Measurements from ENCODE around the gene SCRN1. TPM values are rescaled to one million over a fixed set of nuclear protein-coding genes. Genes with fewer than 3 reads are reported as not detected.

Gene SCRN1
- total and polyA plus RNA-seq, 2 experiments from 2014 or later: 15.2 to 66.7 TPM

DNA sequence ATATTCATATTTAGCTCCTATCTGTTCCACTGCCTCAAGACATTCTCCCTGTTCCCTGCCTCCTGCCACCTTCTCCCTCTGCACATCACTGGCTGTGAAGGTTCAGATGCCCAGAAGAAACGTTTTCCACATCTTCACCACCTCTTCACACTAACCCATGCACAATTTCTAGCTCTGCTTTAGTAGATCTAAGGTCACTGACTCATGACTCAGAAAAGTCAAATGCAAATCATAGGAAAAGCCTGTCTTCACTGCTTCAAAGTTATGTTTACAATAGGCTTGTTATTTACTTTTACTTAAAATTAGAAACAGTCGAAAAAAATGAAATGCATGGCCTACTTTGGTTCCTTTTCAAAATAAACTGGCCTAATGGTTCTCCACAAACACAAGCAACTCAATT, 2.5 kb downstream of the SCRN1 start (continued):
- TF ChIP-seq, protein P1, sequence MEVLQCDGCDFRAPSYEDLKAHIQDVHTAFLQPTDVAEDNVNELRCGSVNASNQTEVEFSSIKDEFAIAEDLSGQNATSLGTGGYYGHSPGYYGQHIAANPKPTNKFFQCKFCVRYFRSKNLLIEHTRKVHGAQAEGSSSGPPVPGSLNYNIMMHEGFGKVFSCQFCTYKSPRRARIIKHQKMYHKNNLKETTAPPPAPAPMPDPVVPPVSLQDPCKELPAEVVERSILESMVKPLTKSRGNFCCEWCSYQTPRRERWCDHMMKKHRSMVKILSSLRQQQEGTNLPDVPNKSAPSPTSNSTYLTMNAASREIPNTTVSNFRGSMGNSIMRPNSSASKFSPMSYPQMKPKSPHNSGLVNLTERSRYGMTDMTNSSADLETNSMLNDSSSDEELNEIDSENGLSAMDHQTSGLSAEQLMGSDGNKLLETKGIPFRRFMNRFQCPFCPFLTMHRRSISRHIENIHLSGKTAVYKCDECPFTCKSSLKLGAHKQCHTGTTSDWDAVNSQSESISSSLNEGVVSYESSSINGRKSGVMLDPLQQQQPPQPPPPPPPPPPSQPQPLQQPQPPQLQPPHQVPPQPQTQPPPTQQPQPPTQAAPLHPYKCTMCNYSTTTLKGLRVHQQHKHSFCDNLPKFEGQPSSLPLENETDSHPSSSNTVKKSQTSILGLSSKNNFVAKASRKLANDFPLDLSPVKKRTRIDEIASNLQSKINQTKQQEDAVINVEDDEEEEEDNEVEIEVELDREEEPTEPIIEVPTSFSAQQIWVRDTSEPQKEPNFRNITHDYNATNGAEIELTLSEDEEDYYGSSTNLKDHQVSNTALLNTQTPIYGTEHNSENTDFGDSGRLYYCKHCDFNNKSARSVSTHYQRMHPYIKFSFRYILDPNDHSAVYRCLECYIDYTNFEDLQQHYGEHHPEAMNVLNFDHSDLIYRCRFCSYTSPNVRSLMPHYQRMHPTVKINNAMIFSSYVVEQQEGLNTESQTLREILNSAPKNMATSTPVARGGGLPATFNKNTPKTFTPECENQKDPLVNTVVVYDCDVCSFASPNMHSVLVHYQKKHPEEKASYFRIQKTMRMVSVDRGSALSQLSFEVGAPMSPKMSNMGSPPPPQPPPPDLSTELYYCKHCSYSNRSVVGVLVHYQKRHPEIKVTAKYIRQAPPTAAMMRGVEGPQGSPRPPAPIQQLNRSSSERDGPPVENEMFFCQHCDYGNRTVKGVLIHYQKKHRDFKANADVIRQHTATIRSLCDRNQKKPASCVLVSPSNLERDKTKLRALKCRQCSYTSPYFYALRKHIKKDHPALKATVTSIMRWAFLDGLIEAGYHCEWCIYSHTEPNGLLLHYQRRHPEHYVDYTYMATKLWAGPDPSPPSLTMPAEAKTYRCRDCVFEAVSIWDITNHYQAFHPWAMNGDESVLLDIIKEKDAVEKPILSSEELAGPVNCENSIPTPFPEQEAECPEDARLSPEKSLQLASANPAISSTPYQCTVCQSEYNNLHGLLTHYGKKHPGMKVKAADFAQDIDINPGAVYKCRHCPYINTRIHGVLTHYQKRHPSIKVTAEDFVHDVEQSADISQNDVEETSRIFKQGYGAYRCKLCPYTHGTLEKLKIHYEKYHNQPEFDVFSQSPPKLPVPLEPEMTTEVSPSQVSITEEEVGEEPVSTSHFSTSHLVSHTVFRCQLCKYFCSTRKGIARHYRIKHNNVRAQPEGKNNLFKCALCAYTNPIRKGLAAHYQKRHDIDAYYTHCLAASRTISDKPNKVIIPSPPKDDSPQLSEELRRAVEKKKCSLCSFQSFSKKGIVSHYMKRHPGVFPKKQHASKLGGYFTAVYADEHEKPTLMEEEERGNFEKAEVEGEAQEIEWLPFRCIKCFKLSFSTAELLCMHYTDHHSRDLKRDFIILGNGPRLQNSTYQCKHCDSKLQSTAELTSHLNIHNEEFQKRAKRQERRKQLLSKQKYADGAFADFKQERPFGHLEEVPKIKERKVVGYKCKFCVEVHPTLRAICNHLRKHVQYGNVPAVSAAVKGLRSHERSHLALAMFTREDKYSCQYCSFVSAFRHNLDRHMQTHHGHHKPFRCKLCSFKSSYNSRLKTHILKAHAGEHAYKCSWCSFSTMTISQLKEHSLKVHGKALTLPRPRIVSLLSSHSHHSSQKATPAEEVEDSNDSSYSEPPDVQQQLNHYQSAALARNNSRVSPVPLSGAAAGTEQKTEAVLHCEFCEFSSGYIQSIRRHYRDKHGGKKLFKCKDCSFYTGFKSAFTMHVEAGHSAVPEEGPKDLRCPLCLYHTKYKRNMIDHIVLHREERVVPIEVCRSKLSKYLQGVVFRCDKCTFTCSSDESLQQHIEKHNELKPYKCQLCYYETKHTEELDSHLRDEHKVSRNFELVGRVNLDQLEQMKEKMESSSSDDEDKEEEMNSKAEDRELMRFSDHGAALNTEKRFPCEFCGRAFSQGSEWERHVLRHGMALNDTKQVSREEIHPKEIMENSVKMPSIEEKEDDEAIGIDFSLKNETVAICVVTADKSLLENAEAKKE (CRISPR knock-in tag; IDR thresholded peaks at IDR 0.05): no peak
- TF ChIP-seq, protein P2, sequence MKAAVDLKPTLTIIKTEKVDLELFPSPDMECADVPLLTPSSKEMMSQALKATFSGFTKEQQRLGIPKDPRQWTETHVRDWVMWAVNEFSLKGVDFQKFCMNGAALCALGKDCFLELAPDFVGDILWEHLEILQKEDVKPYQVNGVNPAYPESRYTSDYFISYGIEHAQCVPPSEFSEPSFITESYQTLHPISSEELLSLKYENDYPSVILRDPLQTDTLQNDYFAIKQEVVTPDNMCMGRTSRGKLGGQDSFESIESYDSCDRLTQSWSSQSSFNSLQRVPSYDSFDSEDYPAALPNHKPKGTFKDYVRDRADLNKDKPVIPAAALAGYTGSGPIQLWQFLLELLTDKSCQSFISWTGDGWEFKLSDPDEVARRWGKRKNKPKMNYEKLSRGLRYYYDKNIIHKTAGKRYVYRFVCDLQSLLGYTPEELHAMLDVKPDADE (IDR thresholded peaks at IDR 0.05): no peak

DNA sequence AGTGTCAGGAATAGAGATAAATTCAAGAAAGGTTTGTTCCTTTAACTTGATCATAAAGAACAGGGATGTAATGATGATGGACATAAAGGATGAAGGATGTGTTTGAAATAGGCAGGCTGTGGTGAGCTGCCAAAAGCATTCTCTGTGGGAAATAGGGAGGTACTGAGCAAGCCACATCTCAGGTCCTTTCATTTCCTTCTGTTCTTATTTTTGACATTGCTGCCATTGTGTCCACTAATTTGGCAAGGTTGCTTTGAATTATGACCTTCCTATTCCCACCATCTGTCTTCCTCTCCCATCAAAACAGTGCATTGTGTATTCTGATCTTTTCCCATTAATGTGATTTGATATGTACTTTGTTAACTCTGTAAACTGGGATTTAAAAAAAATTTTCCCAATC, 9.4 kb downstream of the SCRN1 start:
- Mint-ChIP-seq H3K27me3 (ENCODE audit: insufficient read depth, low read depth, poor library complexity) (no peaks in the 10 kb centered on the region), H3K36me3 (ENCODE audit: low read depth) (no peaks in the 10 kb centered on the region), H3K27ac (no peak overlapping the region), H3K4me1 (0 out of 3 replicates have a peak, but pooled peaks cover 4% of the 10 kb centered on the region), H3K4me3 (no peak overlapping the region), H3K9me3 (no peaks in the 10 kb centered on the region)
- Histone ChIP-seq H3K36me3 (ENCODE audit: insufficient read depth) (no peaks in the 10 kb centered on the region), H3K27me3 (ENCODE audit: insufficient read depth) (no peaks in the 10 kb centered on the region), H3K79me2 (replicated peaks; ENCODE audit: insufficient read depth) (peaks cover 89% of the 10 kb centered on the region), H4K20me1 (replicated peaks; ENCODE audit: insufficient read depth) (peaks cover 49% of the 10 kb centered on the region), H3K27ac (ENCODE audit: low read depth) (no peak overlapping the region), H3K4me1 (ENCODE audit: insufficient read depth) (0 out of 2 replicates have a peak, but pooled peaks cover 5% of the 10 kb centered on the region), H3K4me2 (no peak overlapping the region), H3K9me2 (ENCODE audit: insufficient read depth) (no peaks in the 10 kb centered on the region), H2AFZ (no peak overlapping the region), H3K4me3 (no peak overlapping the region), H3F3A (replicated peaks; ENCODE audit: low read depth) (no peaks in the 10 kb centered on the region)
- DNase-seq (ENCODE audit: low spot score) (no peak), ATAC-seq (no peak)
- TF ChIP-seq, protein P2 (IDR thresholded peaks at IDR 0.05): no peak
- TF ChIP-seq EZH2 (IDR thresholded peaks at IDR 0.05; ENCODE audit: low read depth, unreplicated experiment) (no peak), NANOG (IDR thresholded peaks at IDR 0.05; ENCODE audit: borderline replicate concordance) (no peak), POLR2AphosphoS5 (IDR thresholded peaks at IDR 0.05; ENCODE audit: low read depth) (no peak), ZNF114 (CRISPR knock-in tag; IDR thresholded peaks at IDR 0.05) (no peak), CREB1 (CRISPR knock-in tag; IDR thresholded peaks at IDR 0.05; ENCODE audit: low read depth) (no peak), JUNB (IDR thresholded peaks at IDR 0.05; ENCODE audit: unreplicated experiment) (no peak), ZNF331 (CRISPR knock-in tag; IDR thresholded peaks at IDR 0.05; ENCODE audit: low read depth) (no peak)

All from GM23338 (cell line).